Measurements from ENCODE around the gene CST5.
"Not testable (repeated sequence)": the region's sequence is repeated elsewhere in the genome, so short reads cannot be mapped to it uniquely, and the experiment has no call there.

Gene CST5

DNA sequence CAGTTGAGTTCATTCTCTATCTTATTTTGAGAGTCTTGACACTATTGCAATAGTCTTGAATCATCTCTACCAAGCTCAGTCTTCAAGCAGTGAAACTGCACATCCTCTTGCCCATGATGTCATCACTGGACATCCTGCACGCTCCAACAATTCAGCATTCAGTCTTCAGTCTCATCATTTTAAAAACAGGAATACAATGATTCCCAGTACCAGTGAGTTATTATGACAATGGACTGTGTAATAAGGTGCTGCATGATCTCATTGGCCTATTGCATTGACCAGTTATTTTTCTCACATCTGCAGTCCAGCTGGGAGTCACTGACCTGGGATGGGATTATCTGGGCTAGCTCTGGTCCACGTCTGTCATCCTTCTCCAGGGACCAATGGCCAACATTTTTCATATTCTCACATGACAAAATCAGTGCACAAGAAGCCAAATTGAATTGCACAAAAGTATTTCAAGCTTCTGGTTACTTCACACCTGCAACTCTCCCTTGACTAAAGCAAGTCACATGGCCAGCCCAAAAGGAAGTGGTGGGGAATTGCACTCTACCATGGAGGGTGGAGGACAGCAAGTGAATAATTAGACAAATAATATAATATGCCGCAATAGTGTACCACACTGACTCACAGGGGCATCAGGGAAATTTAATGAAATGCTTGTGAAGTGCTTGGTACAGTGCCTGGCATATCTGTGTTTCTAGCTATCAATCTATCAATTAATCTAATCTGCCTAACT, 46.6 kb downstream of the CST5 start:
- DNase-seq = no peak

DNA sequence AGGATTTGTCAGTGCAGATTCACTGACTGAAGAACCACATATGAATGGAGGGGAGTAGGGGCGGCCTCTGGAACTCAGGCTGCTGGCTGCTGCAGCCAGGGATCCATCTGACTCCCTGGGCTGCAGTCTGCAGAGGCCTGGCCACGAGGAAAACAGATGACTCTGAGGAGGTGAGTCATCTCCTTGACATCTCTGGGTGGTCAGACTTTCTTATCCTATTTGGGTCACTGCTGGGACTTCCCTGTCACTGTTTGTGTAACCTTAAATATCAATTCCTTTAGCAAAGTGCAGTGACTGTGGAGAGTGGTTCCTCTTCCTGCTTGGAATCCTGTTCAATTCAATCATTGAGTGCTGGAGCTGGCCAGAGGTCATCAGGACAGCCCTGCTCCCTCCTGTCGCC, 47.6 kb downstream of the CST5 start:
- DNase-seq = not testable (repeated sequence)

DNA sequence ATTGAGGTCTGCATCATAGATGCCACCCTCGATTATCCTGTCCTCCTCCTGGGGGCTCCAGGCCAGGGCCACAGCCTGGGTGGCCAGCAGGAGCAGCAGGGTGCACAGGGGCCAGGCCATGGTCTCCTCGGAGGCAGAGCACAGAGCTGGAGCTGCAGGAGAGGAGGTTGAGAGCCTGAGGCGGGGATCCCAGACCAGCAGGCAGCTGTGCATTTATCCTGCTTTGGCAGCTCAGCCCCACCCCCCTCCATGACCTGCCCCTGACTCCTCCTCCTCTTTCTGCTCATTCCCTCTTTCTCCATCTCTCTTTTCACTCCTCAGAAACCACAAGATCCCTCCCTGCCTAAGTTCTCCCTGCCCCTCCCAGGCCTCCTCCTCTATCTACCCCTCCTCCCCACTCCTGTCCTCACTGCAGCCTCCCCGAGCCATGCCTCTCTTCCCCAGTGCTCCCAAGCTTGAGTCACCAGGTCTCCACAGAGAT, 53.0 kb downstream of the CST5 start, which contains the start of gene CST2:
TSS of gene CST2 (minus strand) at position 189 of the 481 bp plus-strand sequence. CDS start at position 120, 69 bp downstream.
- DNase-seq = no peak

Measured in NCI-H69 (cell line).